H1 (cell line): ENCODE data around the gene PLA2G4F. TPM values are rescaled to one million over a fixed set of nuclear protein-coding genes. Genes with fewer than 3 reads are reported as not detected.

Source experiments
- CTCF ChIA-PET: fragments of 300-600 bp; sonication (Branson Sonifier 250); formaldehyde crosslinking; loops from one replicate; lab custom pipeline; 2021; ENCODE audit not compliant: partially characterized antibody; lab: Charles Lee
- POLR2A ChIA-PET: fragments of 300-600 bp; sonication (Branson Sonifier 250); formaldehyde crosslinking; loops from one replicate; lab custom pipeline; 2021; ENCODE audit warnings: inconsistent platforms; ENCODE audit not compliant: partially characterized antibody; lab: Charles Lee
- DNase-seq, 2 experiments: peaks; one replicate each; pipeline versions ENCODE4 v3.0.0 to v3.0.0-alpha.2; 2010 to 2022; ENCODE audit warnings: low spot score in 2 of 2, low read depth in 1 of 2, mixed read lengths in 1 of 2
- FAIRE-seq: peaks from 2 replicates; lab custom pipeline; 2011; peaks lifted over from hg19 to GRCh38; lab: Jason Lieb, UNC
- H2AFZ ChIP-seq: 2 replicates; pipeline ENCODE4 v1.8.1; 2012; ENCODE audit warnings: low read length, inconsistent platforms
- H2AK5ac ChIP-seq: 2 replicates; pipeline ENCODE4 v1.6.1; 2013; ENCODE audit warnings: low read depth, low read length
- H2BK120ac ChIP-seq: replicated peaks from 2 replicates; pipeline ENCODE3; 2013; ENCODE audit warnings: low read depth, low read length, inconsistent platforms
- H2BK12ac ChIP-seq: 2 replicates; pipeline ENCODE4 v1.6.1; 2013; ENCODE audit warnings: low read depth, low read length
- H2BK15ac ChIP-seq: 2 replicates; pipeline ENCODE4 v1.6.1; 2013; ENCODE audit warnings: low read length
- H2BK20ac ChIP-seq: 2 replicates; pipeline ENCODE4 v1.6.1; 2013; ENCODE audit warnings: low read length
- H2BK5ac ChIP-seq: 2 replicates; pipeline ENCODE4 v1.6.1; 2013; ENCODE audit warnings: low read depth, low read length
- H3K14ac ChIP-seq: 2 replicates; pipeline ENCODE4 v1.6.1; 2013; ENCODE audit warnings: inconsistent platforms; ENCODE audit not compliant: insufficient read length
- H3K18ac ChIP-seq: 2 replicates; pipeline ENCODE4 v1.6.1; 2013; ENCODE audit warnings: low read length; ENCODE audit errors: extremely low read depth
- H3K23ac ChIP-seq: 2 replicates; pipeline ENCODE4 v1.6.1; 2013; ENCODE audit warnings: inconsistent platforms; ENCODE audit not compliant: insufficient read length
- H3K23me2 ChIP-seq: 2 replicates; pipeline ENCODE4 v1.6.1; 2013; ENCODE audit warnings: low read depth, low read length
- H3K27ac ChIP-seq: 2 replicates; pipeline ENCODE4 v1.6.1; 2011; ENCODE audit warnings: low read depth, low read length, inconsistent platforms
- H3K27me3 ChIP-seq, 4 experiments: replicated peaks in 1 of 4; 1 replicate in 1 of 4; 2 replicates in 3 of 4; pipeline versions ENCODE4 v1.6.1 to v1.8.1; 2011 to 2013; ENCODE audit warnings: low read length in 3 of 4, mild to moderate bottlenecking in 3 of 4, inconsistent platforms in 2 of 4, mixed read lengths in 2 of 4, moderate library complexity in 1 of 4; ENCODE audit not compliant: control insufficient read depth in 3 of 4, insufficient read depth in 3 of 4; ENCODE audit errors: extremely low read depth in 1 of 4
- H3K36me3 ChIP-seq, 4 experiments: 2 replicates each; pipeline versions ENCODE4 v1.6.1 to v1.8.1; 2011 to 2013; ENCODE audit warnings: mild to moderate bottlenecking in 4 of 4, low read length in 3 of 4, moderate library complexity in 2 of 4, control low read depth in 1 of 4, inconsistent platforms in 1 of 4; ENCODE audit not compliant: insufficient read depth in 4 of 4, control insufficient read depth in 2 of 4
- H3K4ac ChIP-seq: replicated peaks from 2 replicates; pipeline ENCODE3; 2013; ENCODE audit warnings: low read length, low read depth, mixed read lengths, inconsistent platforms; ENCODE audit not compliant: insufficient read length
- H3K4me1 ChIP-seq, 4 experiments: replicated peaks in 1 of 4; 1 replicate in 1 of 4; 2 replicates in 3 of 4; pipeline versions ENCODE4 v1.6.1 to v1.8.1; 2011 to 2013; ENCODE audit warnings: low read length in 3 of 4, inconsistent platforms in 2 of 4, mixed read lengths in 1 of 4; ENCODE audit not compliant: insufficient read depth in 4 of 4, control insufficient read depth in 3 of 4
- H3K4me2 ChIP-seq, 2 experiments: 2 replicates each; pipeline versions ENCODE4 v1.6.1 to v1.8.1; 2011 to 2013; ENCODE audit warnings: low read depth in 2 of 2, low read length in 2 of 2, control low read depth in 1 of 2, inconsistent platforms in 1 of 2, mild to moderate bottlenecking in 1 of 2; ENCODE audit not compliant: insufficient read depth in 1 of 2
- H3K4me3 ChIP-seq, 4 experiments: fragments of 200-600, 300-600 bp in 1 of 4; sonication (generic), shearing (Covaris generic), sonication (Bioruptor Twin) in 1 of 4; 2 replicates each; pipeline versions ENCODE4 v1.5.1 to v1.8.1; 2011 to 2016; ENCODE audit warnings: low read length in 4 of 4, low read depth in 3 of 4, control low read depth in 2 of 4, inconsistent platforms in 2 of 4, mild to moderate bottlenecking in 2 of 4, mixed read lengths in 1 of 4, moderate library complexity in 1 of 4; ENCODE audit not compliant: insufficient read depth in 2 of 4; ENCODE audit errors: extremely low read depth in 1 of 4
- H3K56ac ChIP-seq: replicated peaks from 2 replicates; pipeline ENCODE3; 2013; ENCODE audit warnings: low read depth, mild to moderate bottlenecking, mixed read lengths, low read length, inconsistent platforms; ENCODE audit not compliant: insufficient read length
- H3K79me1 ChIP-seq: 2 replicates; pipeline ENCODE4 v1.6.1; 2013; ENCODE audit warnings: low read depth, low read length, control low read depth
- H3K79me2 ChIP-seq, 2 experiments: 2 replicates each; pipeline versions ENCODE4 v1.6.1 to v1.8.1; 2012 to 2013; ENCODE audit warnings: low read length in 2 of 2, mild to moderate bottlenecking in 2 of 2, inconsistent platforms in 1 of 2; ENCODE audit not compliant: insufficient read depth in 2 of 2, control insufficient read depth in 1 of 2
- H3K9ac ChIP-seq, 4 experiments: replicated peaks in 1 of 4; 1 replicate in 1 of 4; 2 replicates in 3 of 4; pipeline versions ENCODE4 v1.6.1 to v1.8.1; 2011 to 2013; ENCODE audit warnings: low read depth in 3 of 4, low read length in 3 of 4, control low read depth in 2 of 4, mild to moderate bottlenecking in 2 of 4, moderate library complexity in 2 of 4, inconsistent platforms in 1 of 4; ENCODE audit errors: extremely low read depth in 1 of 4
- H3K9me3 ChIP-seq, 2 experiments: 2 replicates each; pipeline versions ENCODE4 v1.6.1 to v1.8.1; 2012 to 2013; ENCODE audit warnings: mild to moderate bottlenecking in 2 of 2, moderate library complexity in 2 of 2, control low read depth in 1 of 2, inconsistent platforms in 1 of 2, low read depth in 1 of 2, low read length in 1 of 2, mixed read lengths in 1 of 2; ENCODE audit not compliant: insufficient read depth in 2 of 2
- H4K20me1 ChIP-seq, 2 experiments: replicated peaks in 1 of 2; 2 replicates each; pipeline versions ENCODE3 to v1.8.1; 2011 to 2013; ENCODE audit warnings: inconsistent platforms in 2 of 2, low read length in 2 of 2, mild to moderate bottlenecking in 1 of 2; ENCODE audit not compliant: insufficient read depth in 2 of 2, control insufficient read depth in 1 of 2
- H4K5ac ChIP-seq: 2 replicates; pipeline ENCODE4 v1.6.1; 2013; ENCODE audit warnings: low read length, low read depth, mixed read lengths, inconsistent platforms; ENCODE audit not compliant: insufficient read length
- H4K8ac ChIP-seq: 2 replicates; pipeline ENCODE4 v1.8.0; 2013; ENCODE audit warnings: mild to moderate bottlenecking, moderate library complexity, low read length, inconsistent platforms; ENCODE audit not compliant: insufficient read depth; ENCODE audit errors: extremely low read depth
- H4K91ac ChIP-seq: replicated peaks from 2 replicates; pipeline ENCODE3; 2013; ENCODE audit warnings: low read length, mixed read lengths, inconsistent platforms; ENCODE audit not compliant: insufficient read length
- CEBPB ChIP-seq: IDR thresholded peaks from 2 replicates; pipeline ENCODE4 v1.6.1; 2012; ENCODE audit warnings: low read depth, low read length
- KDM4A ChIP-seq: IDR thresholded peaks from one replicate; pipeline ENCODE4 v1.7.1; 2012; ENCODE audit warnings: low read depth, mild to moderate bottlenecking, moderate library complexity, low read length, inconsistent platforms; ENCODE audit not compliant: severe bottlenecking
- RFX5 ChIP-seq: IDR thresholded peaks from 2 replicates; pipeline ENCODE4 v1.6.1; 2011; ENCODE audit warnings: low read depth, low read length, improper control_type of control experiment, borderline replicate concordance
- TBP ChIP-seq: IDR thresholded peaks from 2 replicates; pipeline ENCODE4 v1.6.1; 2011; ENCODE audit warnings: low read depth, low read length, improper control_type of control experiment
- WGBS, 2 experiments: shearing (Covaris generic) in 1 of 2; methylation state at CpG; one replicate each; pipeline versions ENCODE4 v1.1.6 to v1.1.7; 2013 to 2015; ENCODE audit warnings: low lambda C conversion rate in 2 of 2, mixed read lengths in 2 of 2, inconsistent platforms in 1 of 2, low coverage in 1 of 2, missing lambda C conversion rate in 1 of 2; ENCODE audit not compliant: insufficient replicate concordance in 2 of 2, insufficient coverage in 1 of 2, insufficient read length in 1 of 2; ENCODE audit errors: extremely low coverage in 1 of 2, missing lambda C conversion rate in 1 of 2; 5-methylcytosine and 5-hydroxymethylcytosine counted together
- polyA plus RNA-seq, 7 experiments: library from polyadenylated mRNA; depleted of rRNA in 3 of 7; stranded (reverse) in 5 of 7; unstranded in 2 of 7; fragments of >200 nt in 5 of 7; fragments of 200-250 nt in 2 of 7; gene quantifications; 1 replicate in 5 of 7; 2 replicates in 1 of 7; 4 replicates in 1 of 7; pipeline versions ENCODE4 v1.2.1 to v1.2.3, GENCODE V29; 2011 to 2013; ENCODE audit warnings: missing spikeins in 2 of 7, mixed read lengths in 2 of 7
- total RNA-seq: library from RNA; stranded (reverse); fragmentation: NEBNext Ultra II Directional; extraction: Animal tissue kit (Norgen Biotek cat#: 25700); gene quantifications from 2 replicates; pipeline ENCODE4 v1.2.1, GENCODE V29; 2021
- TF ChIP-seq, protein P1 (sequence below): IDR thresholded peaks from 2 replicates; pipeline ENCODE4 v1.6.1; 2012; ENCODE audit warnings: inconsistent platforms

The PLA2G4F gene
- total and polyA plus RNA-seq, 2 of the 8 experiments (the other 6 are each of a cell fraction or from before 2014, with no cell fraction given): not detected

DNA sequence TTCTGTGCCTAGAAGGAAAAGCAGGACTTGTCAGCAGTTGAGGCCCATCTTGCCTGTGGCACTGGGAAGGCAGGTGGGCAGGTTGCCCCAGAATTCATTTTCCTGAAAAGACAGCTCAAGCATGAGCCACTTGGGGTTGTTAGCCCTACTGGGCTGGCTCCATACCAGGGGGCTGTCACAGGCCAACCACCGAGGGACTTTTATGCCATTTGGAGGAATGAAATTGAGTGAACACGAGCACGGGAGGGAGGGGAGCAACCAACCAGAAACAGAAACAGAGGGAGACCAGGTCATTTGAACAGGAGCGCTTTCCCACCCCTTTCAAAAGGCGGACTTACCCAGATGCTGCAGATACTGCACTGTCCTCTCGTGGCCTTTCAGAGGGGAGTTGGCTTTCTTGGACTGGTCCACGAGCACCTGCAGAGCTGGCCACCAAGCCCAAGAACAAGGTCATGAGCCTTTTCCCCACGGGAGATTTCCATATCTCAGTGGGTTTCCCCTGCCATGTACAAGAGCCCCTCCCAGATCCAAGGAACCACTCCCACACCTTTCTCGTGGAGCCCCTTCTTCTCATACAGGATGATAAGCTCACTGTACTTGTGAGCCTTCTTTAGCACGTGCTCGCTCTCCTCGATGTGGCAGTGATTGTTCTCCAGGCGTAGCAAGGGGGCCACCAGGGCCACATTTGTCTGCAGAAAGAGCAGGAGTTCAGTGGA, 9.9 kb upstream of the PLA2G4F start:
- H3K36me3 ChIP-seq: peaks cover 21 to 84% (median 43%) of the 10 kb centered on the region in 4 experiments; a peak in 7 of 8 replicates
- no peak for FAIRE-seq
- TF ChIP-seq KDM4A: no peak
- no peak for TF ChIP-seq CEBPB
- TF ChIP-seq TBP: no peak
- no peak for TF ChIP-seq RFX5
- TF ChIP-seq, protein P1, sequence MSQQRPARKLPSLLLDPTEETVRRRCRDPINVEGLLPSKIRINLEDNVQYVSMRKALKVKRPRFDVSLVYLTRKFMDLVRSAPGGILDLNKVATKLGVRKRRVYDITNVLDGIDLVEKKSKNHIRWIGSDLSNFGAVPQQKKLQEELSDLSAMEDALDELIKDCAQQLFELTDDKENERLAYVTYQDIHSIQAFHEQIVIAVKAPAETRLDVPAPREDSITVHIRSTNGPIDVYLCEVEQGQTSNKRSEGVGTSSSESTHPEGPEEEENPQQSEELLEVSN: no peak

More for the DNA sequence above, 9.9 kb upstream of the PLA2G4F start:
- Histone ChIP-seq H3K4me2 (no peak overlapping the region), H2BK5ac (no peak overlapping the region), H4K20me1 (peaks cover 0 to 3% of the 10 kb centered on the region in 2 experiments), H3K27ac (no peak overlapping the region), H2BK15ac (no peak overlapping the region), H3K4me1 (no peaks in the 10 kb centered on the region), H4K5ac (no peak overlapping the region), H3K14ac (no peak overlapping the region), H2AFZ (no peak overlapping the region), H3K18ac (no peak overlapping the region), H3K9me3 (no peaks in the 10 kb centered on the region), H3K4ac (no peak overlapping the region), H3K23me2 (no peaks in the 10 kb centered on the region), H3K9ac (no peak overlapping the region), H4K91ac (no peak overlapping the region), H3K56ac (no peak overlapping the region), H2BK20ac (no peak overlapping the region), H3K79me1 (no peaks in the 10 kb centered on the region), H3K4me3 (no peak overlapping the region), H3K27me3 (no peaks in the 10 kb centered on the region), H4K8ac (no peak overlapping the region), H2BK12ac (no peak overlapping the region), H3K23ac (no peak overlapping the region), H2BK120ac (no peak overlapping the region), H3K79me2 (no peaks in the 10 kb centered on the region), H2AK5ac (no peak overlapping the region)
- no peak for DNase-seq
- 88% methylated on average over 13 of the region's 13 CpGs; no CpG with 5 or more reads in 1 of the 2 experiments for WGBS, 2 experiments
- CTCF ChIA-PET: interaction anchor here (1.1 kb wide), 1 partner anchor 219 kb away, joined by 3 read pairs; no protein-coding TSS in a partner anchor
- POLR2A ChIA-PET: no interaction called here
